Right cardiac atrium (tissue), 5 donors: ENCODE results near the gene NLN. TPM values are rescaled to one million over a fixed set of nuclear protein-coding genes. Genes with fewer than 3 reads are reported as not detected.
"Not testable (repeated sequence)": the region's sequence is repeated elsewhere in the genome, so short reads cannot be mapped to it uniquely, and the experiment has no call there.

ENCODE experiments used
- ATAC-seq, 2 donors: fragments of 200-7000 bp; cut with Tn5 transposase; one replicate each; pipeline versions ENCODE4 v1.8.0 to v1.9.1; 2020; ENCODE audit warnings: moderate library complexity in 2 of 2, mild to moderate bottlenecking in 1 of 2
- DNase-seq, 3 donors: peaks; one replicate each; pipeline ENCODE4 v3.0.0-alpha.2; 2020
- H3K27ac ChIP-seq: one replicate; pipeline ENCODE4 v1.5.1; 2013; ENCODE audit warnings: mild to moderate bottlenecking, low read length, control low read depth, moderate library complexity
- H3K27me3 ChIP-seq: one replicate; pipeline ENCODE4 v1.6.1; 2013; ENCODE audit not compliant: control insufficient read depth, insufficient read depth
- H3K4me1 ChIP-seq: one replicate; pipeline ENCODE4 v1.6.1; 2013; ENCODE audit warnings: low read length; ENCODE audit not compliant: control insufficient read depth, insufficient read depth
- H3K4me3 ChIP-seq: one replicate; pipeline ENCODE4 v1.5.1; 2013; ENCODE audit warnings: low read length, control low read depth
- H3K9me3 ChIP-seq: one replicate; pipeline ENCODE4 v1.6.1; 2013; ENCODE audit warnings: low read length; ENCODE audit not compliant: control insufficient read depth
- WGBS: extraction: QIAGEN DNeasy Blood & Tissue Kit; methylation state at CpG from one replicate; pipeline ENCODE4 v1.1.7; 2013; 5-methylcytosine and 5-hydroxymethylcytosine counted together
- intact Hi-C, 4 donors: fragments of 100-400 bp; cut with DNase I; formaldehyde crosslinking; loops; one replicate each; pipeline versions ENCODE4 v1.11.0 to v1.14.0; 2022 to 2023
- polyA plus RNA-seq: library from polyadenylated mRNA; stranded (reverse); fragments of 200-250 nt; gene quantifications from one replicate; pipeline ENCODE4 v1.2.3, GENCODE V29; 2013
- total RNA-seq, 4 donors: library from RNA; stranded (reverse); fragmentation: NEBNext Ultra II Directional; extraction: Animal tissue kit (Norgen Biotek cat#: 25700); gene quantifications; one replicate each; pipeline ENCODE4 v1.2.1, GENCODE V29; 2021
- donor health status: healthy with polysubstance abuse.
- donor health status: DM: no; HTN: yes; CAD: no.
- donor health status: DM: no; HTN: no; CAD: no.
- donor health status: DM: no; HTN: yes; CAD: no; lungs with severe emphysema.
- donor health status: DM: yes; HTN: yes; CAD: no.

Gene NLN
- total and polyA plus RNA-seq, 5 donors: 2.3 to 11.9 (median 11.1) TPM

- ATAC-seq (no peak), DNase-seq (no peak)
- H3K4me1 ChIP-seq: no peaks in the 10 kb centered on the region
- H3K4me3 ChIP-seq: no peak overlapping the region
- no peaks in the 10 kb centered on the region for H3K27me3 ChIP-seq
- intact Hi-C loops: no loop called here
- H3K27ac ChIP-seq: no peak overlapping the region
- 94% methylated on average over 2 of the region's 2 CpGs for WGBS
- no peaks in the 10 kb centered on the region for H3K9me3 ChIP-seq
These were observed 75.5 kb downstream of the NLN start for GRCh38 chr5:65797481-65797880.

GRCh38 chr5:65799857-65800256 is 77.9 kb downstream of the NLN start:
- no peak overlapping the region for H3K27ac ChIP-seq
- no peaks in the 10 kb centered on the region for H3K4me1 ChIP-seq
- H3K9me3 ChIP-seq: no peaks in the 10 kb centered on the region
- H3K27me3 ChIP-seq: no peaks in the 10 kb centered on the region
- ATAC-seq (no peak), DNase-seq (no peak)
- 96% methylated on average over 1 of the region's 1 CpG for WGBS
- intact Hi-C loops: no loop called here
- H3K4me3 ChIP-seq: no peak overlapping the region

- intact Hi-C loops: no loop called here
- no peak for ATAC-seq
- Histone ChIP-seq H3K4me3 (no peak overlapping the region), H3K4me1 (no peaks in the 10 kb centered on the region), H3K27me3 (no peaks in the 10 kb centered on the region), H3K27ac (no peak overlapping the region), H3K9me3 (no peaks in the 10 kb centered on the region)
- WGBS: 84% methylated on average over 3 of the region's 3 CpGs
- DNase-seq: no peak
These were observed 78.8 kb downstream of the NLN start for GRCh38 chr5:65800775-65801174.

DNA sequence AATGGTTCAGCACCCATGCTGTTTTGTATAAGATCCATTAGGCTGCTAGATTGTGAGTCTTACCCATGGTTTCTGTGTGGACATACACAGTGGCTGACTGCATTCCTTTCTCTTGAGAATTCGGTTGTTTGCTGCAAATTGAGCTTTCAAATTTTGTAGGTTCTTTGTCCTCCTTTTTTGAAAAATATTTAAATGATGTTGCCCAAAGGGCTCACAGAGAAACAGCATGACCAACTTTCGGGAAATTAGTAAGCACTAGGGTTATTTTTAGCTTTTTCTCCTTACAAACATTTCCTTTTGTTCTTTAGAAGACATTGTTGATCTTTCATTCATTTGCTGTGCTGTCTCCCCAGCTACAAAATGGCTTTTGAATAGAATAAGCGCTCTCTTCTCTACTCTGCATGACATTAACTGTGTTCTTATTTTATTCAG is 79.4 kb downstream of the NLN start:
- intact Hi-C loops: no loop called here
- Histone ChIP-seq H3K4me1 (no peaks in the 10 kb centered on the region), H3K27me3 (no peaks in the 10 kb centered on the region), H3K4me3 (no peak overlapping the region), H3K9me3 (no peaks in the 10 kb centered on the region), H3K27ac (no peak overlapping the region)
- 65% methylated on average over 3 of the region's 3 CpGs for WGBS
- DNase-seq (no peak), ATAC-seq (no peak)

DNA sequence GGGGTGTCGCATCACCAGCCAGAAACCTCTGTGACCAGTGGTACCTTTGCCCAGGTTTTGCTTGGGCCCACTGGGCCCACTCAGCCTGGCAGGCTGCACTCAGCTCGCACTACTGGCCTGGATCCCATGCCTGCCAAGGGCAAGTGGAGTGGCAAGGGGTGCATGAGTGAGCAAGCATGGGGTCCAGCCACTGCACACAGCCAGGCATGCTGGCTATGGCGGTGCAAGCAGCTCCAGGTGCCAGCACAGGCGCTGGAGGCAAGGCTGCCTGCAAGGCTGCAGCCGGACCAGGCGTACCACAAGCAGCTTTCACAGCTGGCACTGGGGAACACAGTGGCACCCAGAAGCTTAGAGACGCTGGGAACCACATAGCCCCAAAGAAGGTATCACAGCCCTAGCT is 80.1 kb downstream of the NLN start:
- Histone ChIP-seq H3K9me3 (no peaks in the 10 kb centered on the region), H3K4me1 (no peaks in the 10 kb centered on the region), H3K27me3 (no peaks in the 10 kb centered on the region), H3K27ac (no peak overlapping the region), H3K4me3 (no peak overlapping the region)
- 98% methylated on average over 7 of the region's 7 CpGs for WGBS
- intact Hi-C loops: no loop called here
- ATAC-seq (no peak), DNase-seq (no peak)

DNA sequence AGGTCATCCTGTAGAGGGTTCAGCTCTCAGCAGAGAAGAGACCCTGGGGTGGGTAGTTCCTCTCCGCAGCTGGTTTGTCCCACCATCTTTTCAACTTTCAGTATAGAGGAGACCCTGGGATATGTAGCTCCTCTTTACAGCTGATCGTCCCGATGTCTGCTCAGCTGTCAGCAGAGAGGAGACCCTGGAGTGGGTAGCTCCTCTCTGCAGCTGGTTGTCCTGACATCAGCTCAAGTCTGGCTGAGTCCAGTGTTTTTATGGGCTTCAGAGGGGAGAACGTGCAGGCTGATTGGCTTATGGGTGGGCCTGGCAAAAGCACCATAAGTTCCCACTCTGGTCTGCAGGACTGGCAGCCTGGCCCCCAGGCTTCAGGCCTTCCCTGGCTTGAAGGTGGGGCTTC is 80.8 kb downstream of the NLN start:
- H3K27me3 ChIP-seq: no peaks in the 10 kb centered on the region
- ATAC-seq (no peak), DNase-seq (no peak)
- no peak overlapping the region for H3K4me3 ChIP-seq
- H3K27ac ChIP-seq: no peak overlapping the region
- H3K9me3 ChIP-seq: no peaks in the 10 kb centered on the region
- 98% methylated on average over 4 of the region's 4 CpGs for WGBS
- intact Hi-C loops: no loop called here
- H3K4me1 ChIP-seq: no peaks in the 10 kb centered on the region

GRCh38 chr5:65803699-65804391 is 81.8 kb downstream of the NLN start:
- H3K27ac ChIP-seq: no peak overlapping the region
- no peaks in the 10 kb centered on the region for H3K9me3 ChIP-seq
- no peak for ATAC-seq
- no peak for DNase-seq
- H3K27me3 ChIP-seq: no peaks in the 10 kb centered on the region
- peaks cover 2% of the 10 kb centered on the region for H3K4me1 ChIP-seq
- intact Hi-C loops: no loop called here
- WGBS: 94% methylated on average over 5 of the region's 5 CpGs
- H3K4me3 ChIP-seq: no peak overlapping the region

- ATAC-seq (no peak), DNase-seq (no peak)
- intact Hi-C loops: no loop called here
- 93% methylated on average over 2 of the region's 2 CpGs for WGBS
- Histone ChIP-seq H3K4me1 (peaks cover 2% of the 10 kb centered on the region), H3K4me3 (no peak overlapping the region), H3K27ac (no peak overlapping the region), H3K9me3 (no peaks in the 10 kb centered on the region), H3K27me3 (no peaks in the 10 kb centered on the region)
These were observed 83.1 kb downstream of the NLN start for GRCh38 chr5:65805089-65805488.

GRCh38 chr5:65807494-65807893 is 85.5 kb downstream of the NLN start:
- ATAC-seq, DNase-seq, H3K4me1 ChIP-seq, H3K27me3 ChIP-seq, H3K27ac ChIP-seq, intact Hi-C loops, H3K4me3 ChIP-seq, H3K9me3 ChIP-seq: not testable (repeated sequence)
- 99% methylated on average over 5 of the region's 5 CpGs for WGBS

- intact Hi-C loops: no loop called here
- no peak for DNase-seq
- no peak for ATAC-seq
- Histone ChIP-seq H3K27me3 (no peaks in the 10 kb centered on the region), H3K9me3 (no peaks in the 10 kb centered on the region), H3K27ac (no peak overlapping the region), H3K4me3 (no peak overlapping the region), H3K4me1 (peaks cover 2% of the 10 kb centered on the region)
- WGBS: 52% methylated on average over 5 of the region's 5 CpGs
These were observed 86.3 kb downstream of the NLN start for GRCh38 chr5:65808251-65808741.

DNA sequence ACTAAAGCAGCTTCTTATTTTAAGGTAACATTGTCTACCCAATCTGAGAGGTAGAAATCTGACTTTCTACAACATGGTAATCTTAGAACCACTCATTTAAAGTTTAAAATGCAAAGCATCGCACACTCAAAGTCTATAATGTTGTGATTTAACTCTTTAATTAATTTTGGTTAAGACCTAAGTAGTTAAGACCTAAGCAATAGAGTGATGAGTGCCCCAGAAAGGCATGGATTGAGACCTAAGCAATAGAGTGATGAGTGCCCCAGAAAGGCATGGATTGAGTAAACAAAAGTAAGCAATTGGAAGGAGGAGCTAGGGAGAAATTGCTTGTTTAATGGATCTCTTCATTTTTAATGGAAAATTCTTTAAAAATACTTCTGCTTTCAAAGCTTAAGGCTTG is 86.8 kb downstream of the NLN start:
- no peak for DNase-seq
- H3K4me1 ChIP-seq: peaks cover 2% of the 10 kb centered on the region
- intact Hi-C loops: no loop called here
- H3K27ac ChIP-seq: no peak overlapping the region
- WGBS: 97% methylated on average over 1 of the region's 1 CpG
- no peak overlapping the region for H3K4me3 ChIP-seq
- ATAC-seq: no peak
- H3K9me3 ChIP-seq: no peaks in the 10 kb centered on the region
- no peaks in the 10 kb centered on the region for H3K27me3 ChIP-seq
